ENCODE results near the gene ING5.

The ING5 gene

DNA sequence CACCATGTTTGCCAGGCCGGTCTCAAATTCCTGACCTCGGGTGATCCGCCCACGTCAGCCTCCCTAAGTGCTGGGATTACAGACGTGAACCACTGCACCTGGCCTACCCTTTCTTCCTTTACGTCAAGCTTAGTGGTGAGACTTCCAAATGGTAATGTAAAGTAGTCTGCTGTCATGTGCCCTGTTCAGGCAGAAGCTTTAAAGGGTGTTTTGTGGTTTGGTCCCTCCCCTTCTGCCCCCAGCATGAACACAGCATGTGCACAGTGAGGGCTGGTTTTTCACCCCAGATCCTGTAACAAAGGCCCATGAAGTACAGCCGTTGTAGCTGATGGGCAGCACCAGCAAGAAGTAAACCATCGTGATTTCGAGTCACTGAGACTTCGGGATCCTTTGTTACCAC is 12.5 kb upstream of the ING5 start:
- Histone ChIP-seq H3K9me2 (ENCODE audit: low read depth, low read length) (no peaks in the 10 kb centered on the region), H3K9me3 (ENCODE audit: low read length) (no peaks in the 10 kb centered on the region), H3K4me2 (ENCODE audit: low read length) (no peak overlapping the region; the same call in 1 of the 2 replicates), H4K20me1 (ENCODE audit: insufficient read depth, low read length) (no peaks in the 10 kb centered on the region), H3K9ac (ENCODE audit: low read length) (no peak overlapping the region), H3F3A (ENCODE audit: insufficient read depth, low read length) (no peaks in the 10 kb centered on the region), H3K27me3 (ENCODE audit: insufficient read depth, low read length) (no peaks in the 10 kb centered on the region), H3K27ac (ENCODE audit: low read depth, low read length, poor library complexity, severe bottlenecking) (no peak overlapping the region), H3K4me3 (ENCODE audit: low read depth, low read length, poor library complexity, severe bottlenecking) (no peak overlapping the region), H2AFZ (ENCODE audit: low read length) (no peak overlapping the region), H3K36me3 (ENCODE audit: insufficient read depth, low read length) (peaks cover 54% of the 10 kb centered on the region), H3K4me1 (ENCODE audit: insufficient read depth, low read length, severe bottlenecking) (peaks cover 25% of the 10 kb centered on the region), H3K79me2 (ENCODE audit: insufficient read depth, low read length) (peaks cover 26% of the 10 kb centered on the region)
- TF ChIP-seq, protein P1, sequence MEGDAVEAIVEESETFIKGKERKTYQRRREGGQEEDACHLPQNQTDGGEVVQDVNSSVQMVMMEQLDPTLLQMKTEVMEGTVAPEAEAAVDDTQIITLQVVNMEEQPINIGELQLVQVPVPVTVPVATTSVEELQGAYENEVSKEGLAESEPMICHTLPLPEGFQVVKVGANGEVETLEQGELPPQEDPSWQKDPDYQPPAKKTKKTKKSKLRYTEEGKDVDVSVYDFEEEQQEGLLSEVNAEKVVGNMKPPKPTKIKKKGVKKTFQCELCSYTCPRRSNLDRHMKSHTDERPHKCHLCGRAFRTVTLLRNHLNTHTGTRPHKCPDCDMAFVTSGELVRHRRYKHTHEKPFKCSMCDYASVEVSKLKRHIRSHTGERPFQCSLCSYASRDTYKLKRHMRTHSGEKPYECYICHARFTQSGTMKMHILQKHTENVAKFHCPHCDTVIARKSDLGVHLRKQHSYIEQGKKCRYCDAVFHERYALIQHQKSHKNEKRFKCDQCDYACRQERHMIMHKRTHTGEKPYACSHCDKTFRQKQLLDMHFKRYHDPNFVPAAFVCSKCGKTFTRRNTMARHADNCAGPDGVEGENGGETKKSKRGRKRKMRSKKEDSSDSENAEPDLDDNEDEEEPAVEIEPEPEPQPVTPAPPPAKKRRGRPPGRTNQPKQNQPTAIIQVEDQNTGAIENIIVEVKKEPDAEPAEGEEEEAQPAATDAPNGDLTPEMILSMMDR (IDR thresholded peaks at IDR 0.05; ENCODE audit: low read length), result no peak
- TF ChIP-seq EZH2 (IDR thresholded peaks at IDR 0.05; ENCODE audit: borderline replicate concordance, low read length), result no peak

DNA sequence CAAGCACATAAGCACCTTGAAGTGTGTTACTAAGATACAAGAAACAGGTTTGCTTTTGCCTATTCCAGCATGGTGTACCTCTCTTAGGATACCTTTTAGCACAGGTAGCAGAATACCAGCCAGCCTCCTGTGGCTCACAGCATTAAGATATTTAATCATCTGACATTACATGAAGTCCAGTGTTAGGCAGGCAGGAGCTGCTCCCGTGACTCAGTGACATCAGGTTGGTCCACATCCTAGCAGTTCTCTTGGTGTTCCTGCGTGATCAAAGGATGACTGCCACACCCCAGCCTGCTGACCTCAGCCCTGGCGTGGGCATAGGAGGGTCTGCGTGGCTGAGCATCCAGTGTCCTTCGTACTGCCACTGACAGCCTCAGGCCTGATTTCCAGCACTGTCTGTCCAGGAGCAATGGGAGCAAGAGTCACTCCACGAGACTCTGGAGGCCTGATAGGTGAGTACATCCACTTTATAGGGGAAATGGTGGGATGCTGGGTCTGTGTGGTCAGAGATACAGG is 11.6 kb upstream of the ING5 start:
- H3K9me3 ChIP-seq (ENCODE audit: low read length), result no peaks in the 10 kb centered on the region
- H3K4me1 ChIP-seq (ENCODE audit: insufficient read depth, low read length, severe bottlenecking), result peaks cover 25% of the 10 kb centered on the region
- H3K27me3 ChIP-seq (ENCODE audit: insufficient read depth, low read length), result no peaks in the 10 kb centered on the region
- no peak overlapping the region for H3K4me2 ChIP-seq (ENCODE audit: low read length)
- no peak overlapping the region for H2AFZ ChIP-seq (ENCODE audit: low read length)
- H3K79me2 ChIP-seq (ENCODE audit: insufficient read depth, low read length), result peaks cover 22% of the 10 kb centered on the region
- no peaks in the 10 kb centered on the region for H3K9me2 ChIP-seq (ENCODE audit: low read depth, low read length)
- no peak overlapping the region for H3K4me3 ChIP-seq (ENCODE audit: low read depth, low read length, poor library complexity, severe bottlenecking)
- H3K27ac ChIP-seq (ENCODE audit: low read depth, low read length, poor library complexity, severe bottlenecking), result no peak overlapping the region
- H3K9ac ChIP-seq (ENCODE audit: low read length), result no peak overlapping the region
- TF ChIP-seq, protein P1 (IDR thresholded peaks at IDR 0.05; ENCODE audit: low read length), result no peak
- no peak for TF ChIP-seq EZH2 (IDR thresholded peaks at IDR 0.05; ENCODE audit: borderline replicate concordance, low read length)
- no peaks in the 10 kb centered on the region for H4K20me1 ChIP-seq (ENCODE audit: insufficient read depth, low read length)
- no peaks in the 10 kb centered on the region for H3F3A ChIP-seq (ENCODE audit: insufficient read depth, low read length)
- H3K36me3 ChIP-seq (ENCODE audit: insufficient read depth, low read length), result peaks cover 56% of the 10 kb centered on the region

DNA sequence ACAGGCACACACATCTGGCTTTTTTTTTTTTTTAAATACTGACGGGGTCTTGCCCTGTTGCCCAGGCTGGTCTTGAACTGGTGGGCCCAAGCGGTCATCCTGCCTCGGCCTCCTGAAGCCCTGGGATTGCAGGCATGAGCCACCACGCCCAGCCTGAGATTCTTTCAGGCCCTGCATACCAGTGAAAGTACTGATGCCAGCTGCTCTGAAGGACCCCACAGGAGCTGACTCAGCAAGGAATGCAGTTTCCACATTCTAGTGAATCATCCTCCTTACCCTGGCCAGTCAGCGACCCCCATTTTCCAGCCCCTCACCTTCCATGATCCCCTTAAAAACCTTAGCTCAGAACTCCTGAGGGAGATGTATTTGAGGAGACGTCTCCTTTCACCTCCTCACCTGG is 9.4 kb upstream of the ING5 start:
- Histone ChIP-seq H3K27ac (ENCODE audit: low read depth, low read length, poor library complexity, severe bottlenecking) (no peak overlapping the region), H3K4me2 (ENCODE audit: low read length) (no peak overlapping the region), H3K4me1 (ENCODE audit: insufficient read depth, low read length, severe bottlenecking) (peaks cover 17% of the 10 kb centered on the region), H3K27me3 (ENCODE audit: insufficient read depth, low read length) (no peaks in the 10 kb centered on the region), H3K9me3 (ENCODE audit: low read length) (no peaks in the 10 kb centered on the region), H4K20me1 (ENCODE audit: insufficient read depth, low read length) (no peaks in the 10 kb centered on the region), H3K9me2 (ENCODE audit: low read depth, low read length) (no peaks in the 10 kb centered on the region), H3F3A (ENCODE audit: insufficient read depth, low read length) (no peaks in the 10 kb centered on the region), H2AFZ (ENCODE audit: low read length) (no peak overlapping the region), H3K9ac (ENCODE audit: low read length) (no peak overlapping the region), H3K79me2 (ENCODE audit: insufficient read depth, low read length) (peaks cover 8% of the 10 kb centered on the region), H3K4me3 (ENCODE audit: low read depth, low read length, poor library complexity, severe bottlenecking) (no peak overlapping the region), H3K36me3 (ENCODE audit: insufficient read depth, low read length) (peaks cover 59% of the 10 kb centered on the region)
- TF ChIP-seq EZH2 (IDR thresholded peaks at IDR 0.05; ENCODE audit: borderline replicate concordance, low read length), result no peak
- TF ChIP-seq, protein P1 (IDR thresholded peaks at IDR 0.05; ENCODE audit: low read length), result no peak
